Measurements from ENCODE around the gene LMBRD1.

DNA sequence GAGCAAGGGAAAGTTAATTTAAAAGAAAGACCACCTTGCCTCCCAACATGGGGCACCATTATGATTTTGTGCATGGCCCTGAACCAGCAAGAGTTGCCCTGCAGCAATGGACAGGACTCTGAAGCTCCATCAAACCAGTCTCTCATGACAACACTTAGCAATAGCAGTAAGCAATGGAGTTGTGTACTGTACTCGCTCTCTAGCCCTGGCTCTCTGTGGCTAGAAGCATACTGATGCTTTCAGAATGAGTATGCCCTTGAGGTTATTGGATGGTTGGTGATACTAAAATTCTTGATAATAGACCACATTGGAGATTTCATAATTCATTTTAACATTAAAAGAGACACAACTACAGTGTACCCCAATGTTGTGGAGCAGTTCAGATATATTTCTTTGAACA lies 23.2 kb upstream of the LMBRD1 start:
- TF ChIP-seq SIX5 (IDR thresholded peaks at IDR 0.05; ENCODE audit: low read depth, low read length) (no peak), CTCF (IDR thresholded peaks at IDR 0.05; ENCODE audit: control extremely low read depth in 1 of 3, insufficient read depth in 1 of 3, low read depth in 1 of 3, low read length in 3 of 3) (no peak), POLR2A (IDR thresholded peaks at IDR 0.05; ENCODE audit: control extremely low read depth in 1 of 2, low read depth in 2 of 2, low read length in 2 of 2) (no peak), ZNF274 (IDR thresholded peaks at IDR 0.05; ENCODE audit: borderline replicate concordance, extremely low read depth, low read length) (no peak), TCF12 (IDR thresholded peaks at IDR 0.05; ENCODE audit: low read depth, low read length) (no peak)
